GM18867 (cell line): ENCODE measurements around the gene CTNNBL1.

Source experiments
- ATAC-seq: cut with Tn5 transposase; IDR thresholded peaks from one replicate; pipeline ENCODE4 v1.9.1; 2021; ENCODE audit warnings: mild to moderate bottlenecking, moderate library complexity; ENCODE audit not compliant: unreplicated experiment

The CTNNBL1 gene

GRCh38 chr20:37895166-37895565 is 201.3 kb downstream of the CTNNBL1 start:
- no peak for ATAC-seq

- ATAC-seq, result no peak
Observed at GRCh38 chr20:37896932-37897548, 203.2 kb downstream of the CTNNBL1 start.

- no peak for ATAC-seq
Observed at GRCh38 chr20:37898233-37899104, 204.6 kb downstream of the CTNNBL1 start.

- no peak for ATAC-seq
Observed at GRCh38 chr20:37899105-37900045, 205.5 kb downstream of the CTNNBL1 start.

DNA sequence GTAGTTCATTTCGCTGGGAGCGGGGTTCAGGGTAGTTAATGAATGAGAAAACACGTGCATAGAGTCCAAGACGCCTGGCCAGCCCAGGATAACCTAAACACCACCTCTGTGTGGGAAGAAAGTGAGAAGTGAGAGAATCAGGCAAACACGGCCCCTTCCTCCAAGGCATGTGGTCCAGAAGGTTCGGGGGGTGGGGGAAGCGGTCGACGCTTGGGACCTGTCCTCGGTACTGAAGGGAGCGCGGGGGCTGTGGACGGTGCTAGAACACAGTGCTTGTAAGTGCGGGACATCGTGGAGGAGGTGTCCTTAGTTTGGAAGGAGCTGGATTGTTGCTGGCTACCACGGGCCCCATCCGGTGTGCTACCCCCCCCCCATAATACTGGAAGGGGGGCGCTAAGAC is 207.4 kb downstream of the CTNNBL1 start:
- ATAC-seq, result no peak

DNA sequence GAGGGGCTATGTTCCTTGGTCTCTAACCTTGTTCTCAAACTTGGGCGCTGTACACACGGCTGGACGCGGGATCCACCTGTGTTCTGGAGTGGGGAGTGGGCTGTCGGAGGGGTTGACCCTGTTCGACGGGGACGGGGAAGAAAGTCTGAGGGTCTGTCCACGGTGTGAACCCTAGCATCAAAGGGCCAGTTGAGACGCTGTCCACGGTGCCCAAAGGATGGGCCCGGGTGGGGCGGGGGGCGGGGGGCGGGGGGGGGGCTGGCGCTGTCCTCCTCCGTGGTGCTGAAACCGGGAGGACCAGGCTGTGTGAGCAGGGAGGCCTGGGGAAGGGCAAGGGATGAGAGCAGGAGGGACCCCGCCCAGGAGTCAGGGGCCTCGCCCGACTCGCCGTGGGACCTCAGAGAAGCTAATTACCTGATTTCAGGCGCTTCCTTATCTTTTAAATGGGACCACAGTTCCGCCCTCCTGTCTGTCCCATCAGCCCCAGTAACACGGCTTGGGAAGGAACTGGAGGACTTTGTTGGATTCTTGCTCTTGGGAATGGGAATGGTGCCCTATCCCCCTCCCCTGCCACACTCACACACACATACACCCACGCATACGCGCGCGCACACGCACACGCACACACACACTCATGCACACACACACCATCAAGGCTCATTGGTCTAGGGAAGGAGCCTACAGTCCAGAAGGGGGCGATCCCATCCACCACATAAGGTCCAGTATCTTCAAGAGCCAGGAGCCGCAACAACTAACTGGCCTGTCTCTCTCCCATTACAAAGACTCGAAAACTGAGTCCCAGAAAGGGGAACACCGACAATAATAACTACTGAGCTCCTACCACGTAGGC is 208.0 kb downstream of the CTNNBL1 start:
- ATAC-seq, result no peak

GRCh38 chr20:37902504-37903313 is 208.9 kb downstream of the CTNNBL1 start, which contains the start of gene VSTM2L:
Gene VSTM2L, plus strand, starts transcription at chr20:37903127. Its CDS starts 224 bp downstream, at chr20:37903351.
- ATAC-seq, result no peak

DNA sequence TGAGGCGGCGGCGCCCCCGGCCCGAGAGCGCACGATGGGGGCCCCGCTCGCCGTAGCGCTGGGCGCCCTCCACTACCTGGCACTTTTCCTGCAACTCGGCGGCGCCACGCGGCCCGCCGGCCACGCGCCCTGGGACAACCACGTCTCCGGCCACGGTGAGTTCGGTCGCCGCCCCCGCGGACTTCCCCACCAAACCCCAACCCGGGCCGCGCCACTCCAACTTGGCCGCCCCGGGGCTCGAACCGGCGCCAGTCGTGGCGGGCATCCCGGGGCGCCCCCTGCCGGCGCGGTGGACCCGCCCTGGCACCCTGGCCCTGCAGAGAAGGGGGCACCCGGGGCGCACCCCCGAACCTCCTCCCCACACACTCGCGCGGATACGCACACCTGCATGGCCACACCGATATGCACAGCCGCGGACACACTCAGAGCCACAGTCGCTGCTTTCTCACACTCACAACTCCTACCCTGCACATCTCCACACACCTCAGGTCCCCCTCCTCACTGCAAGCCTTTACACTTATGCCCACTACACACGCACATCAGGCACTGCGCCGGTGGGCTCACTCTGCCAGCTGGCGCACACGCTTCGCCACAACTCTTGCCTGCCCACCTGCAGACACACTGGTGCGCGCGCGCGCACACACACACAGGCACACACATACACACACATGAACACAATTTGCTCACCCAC is 209.6 kb downstream of the CTNNBL1 start:
- ATAC-seq, result no peak

- ATAC-seq, result no peak
Observed at GRCh38 chr20:37904008-37904642, 210.3 kb downstream of the CTNNBL1 start.

GRCh38 chr20:37904845-37905373 is 211.1 kb downstream of the CTNNBL1 start:
- no peak for ATAC-seq

DNA sequence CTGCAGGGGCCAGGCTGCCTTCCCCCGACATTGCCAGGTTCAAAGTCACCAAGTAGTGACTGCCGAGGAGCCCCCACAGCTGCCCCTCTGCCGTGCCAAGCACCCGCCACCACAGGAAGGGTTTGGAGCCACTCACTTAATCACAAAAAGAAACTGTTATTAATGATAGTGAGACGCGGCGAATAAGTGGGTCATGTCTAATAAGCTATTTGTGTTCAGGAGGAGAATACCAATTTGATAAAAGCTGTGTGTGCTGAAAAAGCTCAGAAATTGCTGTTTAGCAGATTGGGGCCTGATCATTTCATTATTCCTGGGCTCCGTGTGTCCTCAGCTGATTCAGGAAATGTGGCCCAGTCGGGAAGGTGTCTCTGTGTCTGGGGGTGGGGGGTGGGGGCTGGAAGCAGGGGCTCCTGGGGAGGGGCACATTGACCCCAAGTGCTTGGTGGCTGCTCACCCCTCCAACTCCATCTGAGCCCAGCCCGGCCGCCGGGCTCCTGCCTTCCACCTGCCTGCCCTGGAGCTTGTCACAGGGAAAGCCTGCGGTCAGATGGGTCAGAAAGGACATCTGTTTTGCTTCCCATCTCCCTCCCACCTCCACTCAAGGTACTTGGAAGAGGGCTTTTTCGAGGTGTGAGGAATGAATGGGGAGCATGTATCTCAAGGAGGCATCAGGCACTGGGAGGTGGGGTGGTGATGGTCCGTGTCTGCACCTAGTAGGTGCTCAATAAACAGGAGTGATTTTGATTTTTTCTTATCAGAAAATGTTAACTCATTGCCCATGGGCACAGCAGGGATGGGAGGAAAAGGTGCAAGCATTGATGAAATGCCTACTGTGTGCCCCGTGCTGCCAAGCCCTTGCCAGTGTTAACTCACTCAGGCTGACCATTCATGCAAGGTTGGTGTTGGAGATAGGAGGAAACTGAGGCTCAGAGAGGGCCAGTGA is 212.1 kb downstream of the CTNNBL1 start:
- no peak for ATAC-seq

DNA sequence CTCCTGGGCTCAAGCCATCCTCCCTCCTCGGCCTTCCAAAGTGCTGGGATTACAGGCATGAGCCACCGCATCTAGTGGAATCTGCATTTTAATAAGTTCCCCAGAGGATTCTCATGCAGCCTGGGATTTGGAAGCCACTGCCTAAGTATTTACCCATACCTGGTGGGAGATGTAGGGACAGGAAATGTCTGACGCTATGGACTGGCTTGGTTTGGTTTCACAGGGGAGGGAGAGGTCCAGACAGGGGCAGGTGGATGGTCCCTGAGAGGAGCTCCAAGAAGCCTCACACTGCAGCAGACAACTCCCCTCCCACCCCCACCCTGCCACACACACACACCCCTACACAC is 213.5 kb downstream of the CTNNBL1 start:
- no peak for ATAC-seq

DNA sequence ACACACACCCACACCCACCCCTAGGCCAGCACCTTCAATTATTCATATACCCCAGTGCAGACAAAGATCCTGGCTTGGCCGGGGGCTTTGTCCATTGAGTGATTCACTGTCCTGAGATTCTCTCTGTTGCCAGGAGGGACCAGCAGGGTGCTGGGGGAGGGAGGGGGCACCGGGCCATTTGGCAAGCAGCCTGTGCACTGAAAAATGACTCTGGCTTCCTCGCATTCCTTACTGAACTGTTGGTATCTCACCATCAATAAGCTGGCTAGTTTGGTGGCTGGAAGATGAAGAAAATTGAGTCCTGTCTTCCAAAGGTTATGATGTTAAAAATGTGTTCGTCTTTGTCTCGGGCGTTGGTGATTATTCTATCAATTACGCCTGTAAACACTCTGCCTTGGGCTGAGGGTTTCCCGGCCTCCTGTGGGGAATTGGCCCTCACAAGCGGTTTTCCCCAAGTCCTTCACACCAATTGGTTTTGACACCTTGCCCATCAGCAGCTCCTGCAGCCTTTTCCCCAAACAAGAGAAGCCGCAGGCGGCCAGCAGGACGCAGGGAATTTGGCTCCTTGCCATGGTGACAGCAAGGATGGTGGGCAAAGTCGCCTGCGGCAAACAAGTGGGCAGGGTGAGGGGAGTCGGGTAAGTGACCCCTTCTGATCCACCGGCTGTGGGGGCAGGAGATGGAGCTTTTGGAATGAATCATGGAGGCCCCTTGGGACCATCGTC is 214.0 kb downstream of the CTNNBL1 start:
- ATAC-seq, result no peak

DNA sequence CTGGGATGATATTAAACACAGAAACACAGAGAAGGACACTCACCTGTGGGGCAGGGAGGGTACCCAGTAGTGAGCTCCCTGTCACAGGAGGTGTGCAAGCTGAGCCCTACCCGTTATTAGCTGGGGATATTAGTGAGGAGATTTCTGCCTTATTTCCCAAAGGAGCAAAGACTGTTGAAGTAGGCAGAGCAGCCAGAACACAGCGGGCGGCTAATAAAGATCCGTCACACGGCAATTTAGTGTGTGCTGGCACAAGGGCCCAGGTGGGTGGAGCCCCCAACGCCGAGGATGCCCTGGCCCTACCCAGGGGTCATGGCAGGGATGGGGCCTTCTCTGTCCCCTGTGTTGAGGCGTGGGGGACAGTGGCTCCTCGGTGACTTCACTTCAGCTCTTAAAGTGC is 217.4 kb downstream of the CTNNBL1 start:
- ATAC-seq, result no peak

DNA sequence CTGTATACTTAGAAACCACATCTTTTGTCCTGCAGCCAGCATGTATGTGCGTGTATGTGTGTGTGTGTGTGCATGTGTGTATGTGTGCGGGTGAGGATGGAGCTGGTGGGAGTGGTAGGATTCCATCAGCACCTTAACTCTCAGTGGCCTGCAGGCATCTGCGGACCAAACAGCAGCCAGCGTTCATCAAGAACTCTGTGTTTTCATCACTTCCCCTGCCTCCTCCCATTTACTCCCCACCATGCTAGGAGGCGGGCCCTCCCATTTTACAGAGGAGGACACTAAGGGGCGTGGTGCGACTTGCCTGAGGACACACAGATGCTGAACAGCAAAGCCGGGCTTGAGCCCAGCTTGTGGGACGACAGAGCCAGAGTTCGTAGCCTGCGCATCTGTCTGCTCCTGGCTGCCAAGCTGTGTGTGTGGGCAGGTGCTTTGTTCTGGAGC is 218.0 kb downstream of the CTNNBL1 start:
- no peak for ATAC-seq

- ATAC-seq, result no peak
Observed at GRCh38 chr20:37912874-37913273, 219.0 kb downstream of the CTNNBL1 start.
